Middle frontal gyrus (tissue), 1 donor: ENCODE results near the gene HAUS7.

Experiments used
- DNase-seq: peaks from one replicate; pipeline ENCODE4 v3.0.0-alpha.2; 2015; ENCODE audit warnings: low spot score; ENCODE audit errors: extremely low spot score

HAUS7 gene

GRCh38 chrX:153440556-153441135 lies 29.7 kb downstream of the HAUS7 start:
- DNase-seq: no peak

GRCh38 chrX:153439977-153440376 lies 30.4 kb downstream of the HAUS7 start:
- no peak for DNase-seq

DNA sequence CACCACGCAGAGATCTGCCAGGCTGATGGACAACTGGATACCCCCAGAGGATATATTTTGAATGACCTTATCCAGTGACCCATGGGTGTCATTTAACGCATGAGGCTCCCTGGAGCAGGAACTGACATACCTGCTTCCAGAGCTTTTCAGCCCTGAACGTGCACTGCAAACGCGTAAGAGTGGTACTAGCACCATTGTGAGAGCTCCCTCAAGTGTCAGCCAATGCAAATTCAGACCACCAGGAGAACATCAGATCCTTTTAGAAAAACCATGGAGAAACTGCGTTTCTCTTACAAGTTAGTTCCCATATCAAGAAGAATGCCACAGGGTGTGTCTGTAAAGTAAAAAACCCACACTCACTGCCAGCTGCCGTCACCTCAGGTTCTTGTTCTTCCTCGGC lies 31.8 kb downstream of the HAUS7 start:
- no peak for DNase-seq

DNA sequence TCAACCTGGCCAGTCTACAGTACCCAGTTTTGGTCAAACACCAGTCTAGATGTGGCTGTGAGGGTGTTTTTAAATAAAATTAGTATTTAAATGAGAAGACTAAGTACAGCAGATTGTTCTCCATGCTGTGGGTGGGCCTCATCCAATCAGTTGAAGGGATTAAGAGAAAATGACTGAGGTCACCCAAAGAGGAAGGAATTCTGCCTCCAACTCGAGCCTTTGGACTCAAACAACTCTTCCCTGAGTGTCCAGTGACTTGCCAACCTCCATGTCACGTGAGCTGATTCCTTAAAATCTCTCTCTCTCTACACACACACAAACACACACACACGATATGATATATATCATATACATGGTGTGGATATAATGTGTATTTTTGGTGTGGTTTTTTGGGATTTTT lies 34.5 kb downstream of the HAUS7 start:
- DNase-seq: no peak

DNA sequence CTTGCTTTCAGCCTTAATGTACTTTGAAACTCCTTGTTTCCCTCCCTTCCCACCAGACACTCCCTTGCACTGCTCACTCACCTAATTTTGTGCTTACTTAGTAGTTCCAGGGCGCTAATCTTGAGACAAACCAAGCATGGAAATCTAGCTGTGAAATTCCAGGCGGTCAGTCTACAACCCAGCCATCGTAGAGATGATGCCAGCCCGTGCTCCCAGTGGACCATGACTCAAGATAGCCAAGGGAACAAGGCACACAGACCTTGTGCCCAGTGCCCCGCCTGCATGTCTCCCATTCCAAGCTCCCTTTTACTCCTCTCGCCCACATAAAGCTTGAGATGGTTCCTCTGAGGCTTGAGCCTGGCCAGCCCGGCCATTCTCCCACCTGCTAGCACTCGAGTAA lies 35.6 kb downstream of the HAUS7 start:
- no peak for DNase-seq

GRCh38 chrX:153433781-153434285 lies 36.5 kb downstream of the HAUS7 start:
- no peak for DNase-seq

DNA sequence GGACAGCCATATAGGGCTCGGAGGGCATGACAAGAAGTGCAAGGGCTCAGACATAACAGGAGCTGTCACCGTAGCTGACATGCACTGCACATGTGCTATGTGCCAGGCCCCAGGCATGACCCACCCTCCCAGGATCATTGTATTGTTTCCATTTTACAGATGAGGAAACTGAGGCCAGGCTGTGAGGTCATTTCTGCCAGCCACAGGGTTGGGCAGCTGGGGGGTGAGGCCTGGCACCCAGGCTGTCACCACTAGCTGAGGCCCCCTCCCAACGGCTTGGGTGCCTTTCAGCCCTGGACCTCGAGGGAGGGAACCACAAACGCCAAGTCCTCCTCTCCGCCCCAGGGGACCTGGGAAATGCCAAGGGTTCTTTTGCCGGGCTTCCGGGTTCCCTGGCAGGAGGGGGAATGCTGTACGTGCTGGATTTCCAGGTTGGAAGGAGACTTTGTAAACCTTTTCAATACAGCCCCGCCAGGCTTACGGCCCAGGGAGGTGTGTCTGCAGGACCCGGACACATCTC lies 37.2 kb downstream of the HAUS7 start:
- DNase-seq: no peak

DNA sequence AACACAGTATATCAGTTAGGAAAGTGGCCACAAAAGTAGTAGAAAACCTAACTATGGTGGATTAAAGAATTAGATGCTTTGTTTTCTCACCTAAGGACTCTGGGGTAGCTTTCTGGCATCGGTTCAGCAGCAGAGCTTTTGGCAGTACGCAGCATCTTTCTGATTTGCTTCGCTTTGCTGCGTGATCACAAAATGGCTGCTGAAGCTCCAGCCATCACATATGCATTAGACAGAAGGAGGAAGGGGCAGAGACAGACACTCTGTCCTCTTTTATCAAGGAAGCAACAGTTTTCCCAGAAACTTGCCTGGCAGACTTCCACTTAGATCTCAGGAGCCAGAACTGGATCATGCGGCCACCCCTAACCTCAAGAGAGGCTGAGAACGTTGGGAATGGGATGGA lies 39.6 kb downstream of the HAUS7 start:
- no peak for DNase-seq

- DNase-seq: no peak
Observed at GRCh38 chrX:153426204-153426603, 44.2 kb downstream of the HAUS7 start.

GRCh38 chrX:153423652-153424051 lies 46.7 kb downstream of the HAUS7 start:
- DNase-seq: no peak

- DNase-seq: no peak
Observed at GRCh38 chrX:153421856-153422255, 48.5 kb downstream of the HAUS7 start.

DNA sequence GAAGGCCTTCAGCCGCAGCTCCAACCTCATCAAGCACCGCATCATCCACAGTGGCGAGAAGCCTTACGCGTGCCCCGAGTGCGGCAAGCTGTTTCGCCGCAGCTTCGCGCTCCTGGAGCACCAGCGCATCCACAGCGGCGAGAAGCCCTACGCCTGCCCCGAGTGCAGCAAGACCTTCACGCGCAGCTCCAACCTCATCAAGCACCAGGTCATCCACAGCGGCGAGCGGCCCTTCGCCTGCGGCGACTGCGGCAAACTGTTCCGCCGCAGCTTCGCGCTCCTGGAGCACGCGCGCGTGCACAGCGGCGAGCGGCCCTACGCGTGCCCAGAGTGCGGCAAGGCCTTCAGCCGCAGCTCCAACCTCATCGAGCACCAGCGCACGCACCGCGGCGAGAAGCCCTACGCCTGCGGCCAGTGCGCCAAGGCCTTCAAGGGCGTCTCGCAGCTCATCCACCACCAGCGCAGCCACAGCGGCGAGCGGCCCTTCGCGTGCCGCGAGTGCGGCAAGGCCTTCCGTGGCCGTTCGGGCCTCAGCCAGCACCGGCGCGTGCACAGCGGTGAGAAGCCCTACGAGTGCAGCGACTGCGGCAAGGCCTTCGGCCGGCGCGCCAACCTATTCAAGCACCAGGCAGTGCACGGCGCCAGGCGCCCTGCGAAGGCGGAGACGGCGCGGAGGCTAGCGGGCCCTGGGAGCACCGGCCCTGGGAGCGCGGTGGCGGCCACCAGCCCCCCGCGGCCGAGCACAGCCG lies 49.4 kb downstream of the HAUS7 start:
- DNase-seq: no peak

DNA sequence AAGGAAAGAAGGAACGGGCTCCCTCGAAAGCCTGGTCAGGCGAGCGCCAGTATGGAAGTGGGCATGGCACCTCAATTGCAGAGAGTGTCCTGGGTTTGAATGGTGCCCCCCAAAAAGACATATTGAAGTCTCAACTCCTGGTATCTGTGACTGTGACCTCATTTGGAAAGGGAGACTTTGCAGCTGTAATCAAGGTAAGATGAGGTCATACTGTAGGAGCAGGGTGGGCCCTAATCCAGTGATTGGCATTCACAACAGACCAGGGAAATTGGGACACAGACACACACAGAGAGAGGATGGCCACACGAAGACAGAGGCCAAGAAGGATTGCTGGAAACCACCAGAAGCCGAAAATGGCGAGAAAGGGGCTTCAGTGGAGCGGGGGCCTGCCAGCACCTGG lies 52.7 kb downstream of the HAUS7 start:
- DNase-seq: no peak

- no peak for DNase-seq
Observed at GRCh38 chrX:153416781-153417450, 53.5 kb downstream of the HAUS7 start.

DNA sequence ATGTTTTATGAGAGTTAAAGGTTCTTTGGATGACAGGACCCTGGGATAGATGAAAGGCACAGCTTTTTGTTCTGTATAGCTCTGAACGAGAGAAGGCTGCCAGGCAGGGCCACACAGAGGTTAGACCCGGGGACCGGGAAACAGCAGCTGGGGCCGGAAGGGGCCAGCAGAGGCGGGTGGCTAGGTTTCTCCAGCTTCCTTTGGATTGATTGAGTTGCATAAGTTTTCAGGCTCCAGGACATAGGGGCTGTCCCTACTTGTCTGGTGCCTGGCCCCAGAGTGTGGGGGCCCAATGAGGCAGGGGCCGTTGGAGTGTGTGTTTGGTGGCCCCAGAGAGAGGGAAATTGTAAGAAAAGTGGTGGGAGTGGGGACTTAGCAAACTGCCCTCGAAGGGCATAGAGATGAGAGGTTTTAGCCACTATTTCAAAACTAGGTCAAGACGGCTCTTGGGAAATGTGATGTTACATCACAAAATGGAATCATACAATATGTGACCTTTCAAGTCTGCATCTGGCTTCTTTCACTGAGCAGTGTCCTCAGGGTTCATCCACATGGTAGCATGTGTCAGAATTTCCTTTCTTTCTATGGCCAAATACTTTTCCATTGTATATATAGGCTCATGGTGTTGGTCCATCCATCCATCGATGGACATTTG lies 55.4 kb downstream of the HAUS7 start:
- no peak for DNase-seq

GRCh38 chrX:153413731-153414130 lies 56.6 kb downstream of the HAUS7 start:
- no peak for DNase-seq

GRCh38 chrX:153412746-153413720 lies 57.3 kb downstream of the HAUS7 start:
- no peak for DNase-seq

DNA sequence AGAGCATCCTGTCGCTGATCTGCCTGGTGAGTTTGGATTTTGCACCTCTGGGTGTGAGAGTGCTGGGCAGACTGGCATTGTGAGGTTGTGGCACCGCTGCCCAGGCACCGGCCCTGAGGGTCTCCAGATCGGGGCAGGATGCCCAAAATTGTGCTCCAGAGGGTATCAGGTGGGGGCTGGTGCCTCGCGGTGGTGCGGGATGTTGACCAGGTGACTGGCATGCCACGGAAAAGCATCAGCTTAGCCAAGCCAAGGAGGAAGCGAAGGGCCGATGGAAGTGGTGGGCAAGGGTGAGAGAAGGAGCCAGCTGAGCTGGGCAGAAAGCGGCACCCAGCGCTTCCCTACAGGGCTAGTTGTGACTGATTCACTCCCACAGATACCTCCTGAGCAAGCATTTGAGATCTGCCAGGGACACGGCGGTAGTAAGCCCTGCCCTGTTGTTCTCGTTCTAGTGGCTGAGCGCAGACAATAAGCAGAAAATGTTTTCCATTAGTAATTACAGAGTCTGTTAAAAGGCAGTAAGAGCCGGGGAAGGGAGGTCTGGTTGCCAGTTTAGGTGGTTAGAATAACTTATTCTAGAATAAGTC lies 58.3 kb downstream of the HAUS7 start:
- no peak for DNase-seq

GRCh38 chrX:153411255-153411987 lies 59.0 kb downstream of the HAUS7 start, which contains the start of gene ZFP92:
Gene ZFP92 (plus strand): TSS chrX:153411472. CDS start chrX:153418323, 6,851 bp downstream.
- no peak for DNase-seq
